Adrenal gland (tissue), 5 donors: ENCODE measurements around the gene HPSE2.

ENCODE experiments used
- POLR2A ChIP-seq, 2 donors: fragments of 450-650 bp; IDR thresholded peaks; one replicate each; pipeline ENCODE4 v1.6.1; 2017; ENCODE audit warnings: antibody characterized with exemption in 2 of 2, mild to moderate bottlenecking in 2 of 2, moderate library complexity in 1 of 2
- TF ChIP-seq, protein P1 (sequence below), 6 experiments: fragments of 450-650 bp in 4 of 6; fragments of 200-600 bp in 2 of 6; sonication (generic) in 1 of 6; IDR thresholded peaks; 1 replicate in 5 of 6; 2 replicates in 1 of 6; pipeline versions ENCODE4 v1.5.1 to v1.8.0; 2016 to 2021; ENCODE audit warnings: antibody characterized with exemption in 6 of 6, mild to moderate bottlenecking in 2 of 6, moderate library complexity in 1 of 6
- donor health status: DM: no; HTN: no; CAD: no.

GRCh38 chr10:98880971-98881370 is 354.7 kb downstream of the HPSE2 start:
- TF ChIP-seq, protein P1, sequence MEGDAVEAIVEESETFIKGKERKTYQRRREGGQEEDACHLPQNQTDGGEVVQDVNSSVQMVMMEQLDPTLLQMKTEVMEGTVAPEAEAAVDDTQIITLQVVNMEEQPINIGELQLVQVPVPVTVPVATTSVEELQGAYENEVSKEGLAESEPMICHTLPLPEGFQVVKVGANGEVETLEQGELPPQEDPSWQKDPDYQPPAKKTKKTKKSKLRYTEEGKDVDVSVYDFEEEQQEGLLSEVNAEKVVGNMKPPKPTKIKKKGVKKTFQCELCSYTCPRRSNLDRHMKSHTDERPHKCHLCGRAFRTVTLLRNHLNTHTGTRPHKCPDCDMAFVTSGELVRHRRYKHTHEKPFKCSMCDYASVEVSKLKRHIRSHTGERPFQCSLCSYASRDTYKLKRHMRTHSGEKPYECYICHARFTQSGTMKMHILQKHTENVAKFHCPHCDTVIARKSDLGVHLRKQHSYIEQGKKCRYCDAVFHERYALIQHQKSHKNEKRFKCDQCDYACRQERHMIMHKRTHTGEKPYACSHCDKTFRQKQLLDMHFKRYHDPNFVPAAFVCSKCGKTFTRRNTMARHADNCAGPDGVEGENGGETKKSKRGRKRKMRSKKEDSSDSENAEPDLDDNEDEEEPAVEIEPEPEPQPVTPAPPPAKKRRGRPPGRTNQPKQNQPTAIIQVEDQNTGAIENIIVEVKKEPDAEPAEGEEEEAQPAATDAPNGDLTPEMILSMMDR (IDR thresholded peaks at IDR 0.05) = no peak
- no peak for TF ChIP-seq POLR2A (IDR thresholded peaks at IDR 0.05)
